Activated CD8-positive, alpha-beta memory T cell treated with anti-CD3 and anti-CD28 coated beads, Interleukin-2, amount 50 U/mL, for 1 hour (primary cell): ENCODE results near the gene SEMA3B.
"Not testable (repeated sequence)": the region's sequence is repeated elsewhere in the genome, so short reads cannot be mapped to it uniquely, and the experiment has no call there.

Experiments
- DNase-seq: peaks from one replicate; pipeline ENCODE4 v3.0.0-alpha.2; 2020; ENCODE audit errors: extremely low read depth

Gene SEMA3B

GRCh38 chr3:50237754-50238548, 31.0 kb upstream of the SEMA3B start:
- DNase-seq, result peak; percentile 59

GRCh38 chr3:50238549-50239026, 30.4 kb upstream of the SEMA3B start:
- no peak for DNase-seq

- DNase-seq, result no peak
Measured at GRCh38 chr3:50239649-50240048, 29.3 kb upstream of the SEMA3B start.

- no peak for DNase-seq
Measured at GRCh38 chr3:50241163-50241562, 27.8 kb upstream of the SEMA3B start.

- DNase-seq, result no peak
Measured at GRCh38 chr3:50241713-50242380, 27.1 kb upstream of the SEMA3B start.

GRCh38 chr3:50242381-50242770, 26.6 kb upstream of the SEMA3B start:
- no peak for DNase-seq

- no peak for DNase-seq
Measured at GRCh38 chr3:50242851-50243542, 25.9 kb upstream of the SEMA3B start.

GRCh38 chr3:50243543-50243895, 25.4 kb upstream of the SEMA3B start:
- no peak for DNase-seq

GRCh38 chr3:50244813-50245212, 24.1 kb upstream of the SEMA3B start:
- not testable (repeated sequence) for DNase-seq

GRCh38 chr3:50245251-50245745, 23.6 kb upstream of the SEMA3B start:
- DNase-seq, result no peak

- peak; percentile 92 for DNase-seq
Measured at GRCh38 chr3:50245831-50246516, 23.0 kb upstream of the SEMA3B start.

- DNase-seq, result peak; percentile 67
Measured at GRCh38 chr3:50246517-50246954, 22.4 kb upstream of the SEMA3B start.

GRCh38 chr3:50248387-50248786, 20.6 kb upstream of the SEMA3B start:
- no peak for DNase-seq

- DNase-seq, result no peak
Measured at GRCh38 chr3:50249457-50249856, 19.5 kb upstream of the SEMA3B start.

- no peak for DNase-seq
Measured at GRCh38 chr3:50250514-50250913, 18.4 kb upstream of the SEMA3B start.

- no peak for DNase-seq
Measured at GRCh38 chr3:50251220-50251619, 17.7 kb upstream of the SEMA3B start.

GRCh38 chr3:50254577-50255250, 14.2 kb upstream of the SEMA3B start:
- DNase-seq, result no peak

- DNase-seq, result no peak
Measured at GRCh38 chr3:50255251-50255615, 13.7 kb upstream of the SEMA3B start.

- DNase-seq, result no peak
Measured at GRCh38 chr3:50256978-50257890, 11.7 kb upstream of the SEMA3B start.

GRCh38 chr3:50258029-50258680, 10.8 kb upstream of the SEMA3B start:
- no peak for DNase-seq
